ENCODE results near the gene CST4. TPM values are rescaled to one million over a fixed set of nuclear protein-coding genes. Genes with fewer than 3 reads are reported as not detected.
"Not testable (repeated sequence)": the region's sequence is repeated elsewhere in the genome, so short reads cannot be mapped to it uniquely, and the experiment has no call there.

Gene CST4
- total RNA-seq, 2 donors from 2014 or later: not detected

DNA sequence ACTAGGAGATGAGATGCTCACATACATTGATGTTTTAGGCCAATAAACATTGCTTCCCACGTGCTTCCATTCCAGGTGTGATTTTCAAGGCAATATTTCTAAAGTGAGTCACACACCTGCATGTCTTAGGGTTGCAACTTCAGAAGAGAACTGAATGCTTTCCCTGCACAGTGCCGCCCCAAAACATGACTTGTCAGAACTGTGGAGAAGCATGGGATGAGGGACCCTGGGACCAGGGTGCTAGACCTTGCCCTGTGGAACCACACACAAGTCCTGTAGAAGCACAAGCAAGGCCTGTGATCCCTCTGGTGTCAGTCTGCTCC, 53.1 kb downstream of the CST4 start:
- intact Hi-C loops (cut with DNase I, micrococcal nuclease); DNase-seq; ATAC-seq: not testable (repeated sequence)

Other genes starting within 250 kb of the CST4 start
- not detected for gene CSTL1, start 249.4 kb downstream of the CST4 start, total RNA-seq
- gene CST11, start 236.2 kb downstream of the CST4 start, total RNA-seq: not detected
- gene CST8, start 197.9 kb downstream of the CST4 start, total RNA-seq: not detected
- gene CST9L, start 120.6 kb downstream of the CST4 start, total RNA-seq: not detected
- not detected for gene CST9, start 83.1 kb downstream of the CST4 start, total RNA-seq
- 1,000 to 10,000 TPM in 1 of 2 donors, 100 to 1,000 TPM in 1; 863 to 1,131 TPM for gene CST3, start 51.1 kb downstream of the CST4 start, total RNA-seq
- not detected for gene CST1, start 61.9 kb upstream of the CST4 start, total RNA-seq
- not detected for gene CST2, start 137.7 kb upstream of the CST4 start, total RNA-seq
- not detected for gene CST5, start 190.7 kb upstream of the CST4 start, total RNA-seq

Measured in left colon (tissue), 2 donors.